ENCODE data around the gene APLNR. TPM values are rescaled to one million over a fixed set of nuclear protein-coding genes. Genes with fewer than 3 reads are reported as not detected.
A peak's percentile ranks its signal among the peaks of the same experiment; 100 is the strongest.

Gene APLNR
- total RNA-seq, 2 donors from 2014 or later = 3.7 to 4.2 TPM

GRCh38 chr11:57203359-57203758 lies 33.7 kb downstream of the APLNR start:
- DNase-seq = no peak
- 55 to 76% methylated on average over 3 of the region's 3 CpGs for WGBS, 2 experiments (ENCODE audit: insufficient coverage in 1 of 2, insufficient read length in 1 of 2)
- Histone ChIP-seq H3K9ac (ENCODE audit: extremely low read depth, low read length, poor library complexity, severe bottlenecking) (no peak overlapping the region), H3K27ac (ENCODE audit: low read depth, low read length) (peak overlapping the region; percentile 25), H3K4me1 (ENCODE audit: control insufficient read depth, insufficient read depth, low read length) (peaks cover 5% of the 10 kb centered on the region), H3K9me3 (ENCODE audit: control insufficient read depth, low read length) (no peaks in the 10 kb centered on the region), H3K4me3 (ENCODE audit: low read length) (no peak overlapping the region), H3K27me3 (ENCODE audit: control insufficient read depth, insufficient read depth, low read length, poor library complexity, severe bottlenecking) (no peaks in the 10 kb centered on the region), H3K36me3 (ENCODE audit: control insufficient read depth, insufficient read depth, low read length) (no peaks in the 10 kb centered on the region)
- peaks cover 11% of the 10 kb centered on the region for H3K4me1 Mint-ChIP-seq
- TF ChIP-seq CTCF (conservative IDR thresholded peaks at IDR 0.05) = no peak
- no peaks in the 10 kb centered on the region for H3K27me3 Mint-ChIP-seq (ENCODE audit: insufficient read depth)
- H3K4me3 Mint-ChIP-seq = no peak overlapping the region
- no peak overlapping the region for H3K27ac Mint-ChIP-seq
- H3K9me3 Mint-ChIP-seq = no peaks in the 10 kb centered on the region
- H3K36me3 Mint-ChIP-seq (ENCODE audit: low read depth) = no peaks in the 10 kb centered on the region

GRCh38 chr11:57202281-57202680 lies 34.8 kb downstream of the APLNR start:
- H3K4me1 Mint-ChIP-seq = peaks cover 11% of the 10 kb centered on the region
- Histone ChIP-seq H3K36me3 (ENCODE audit: control insufficient read depth, insufficient read depth, low read length) (no peaks in the 10 kb centered on the region), H3K9ac (ENCODE audit: extremely low read depth, low read length, poor library complexity, severe bottlenecking) (no peak overlapping the region), H3K27ac (ENCODE audit: low read depth, low read length) (no peak overlapping the region), H3K4me1 (ENCODE audit: control insufficient read depth, insufficient read depth, low read length) (peaks cover 5% of the 10 kb centered on the region), H3K9me3 (ENCODE audit: control insufficient read depth, low read length) (no peaks in the 10 kb centered on the region), H3K27me3 (ENCODE audit: control insufficient read depth, insufficient read depth, low read length, poor library complexity, severe bottlenecking) (no peaks in the 10 kb centered on the region), H3K4me3 (ENCODE audit: low read length) (no peak overlapping the region)
- TF ChIP-seq CTCF (conservative IDR thresholded peaks at IDR 0.05) = no peak
- H3K36me3 Mint-ChIP-seq (ENCODE audit: low read depth) = no peaks in the 10 kb centered on the region
- no peak overlapping the region for H3K27ac Mint-ChIP-seq
- 89 to 93% methylated on average over 3 to 10 of the region's 10 CpGs for WGBS, 2 experiments (ENCODE audit: insufficient coverage in 1 of 2, insufficient read length in 1 of 2)
- H3K9me3 Mint-ChIP-seq = no peaks in the 10 kb centered on the region
- no peak overlapping the region for H3K4me3 Mint-ChIP-seq
- H3K27me3 Mint-ChIP-seq (ENCODE audit: insufficient read depth) = no peaks in the 10 kb centered on the region
- no peak for DNase-seq

- no peaks in the 10 kb centered on the region for H3K36me3 Mint-ChIP-seq (ENCODE audit: low read depth)
These were observed 36.1 kb downstream of the APLNR start for GRCh38 chr11:57200917-57201316.

More at GRCh38 chr11:57200917-57201316, 36.1 kb downstream of the APLNR start:
- Mint-ChIP-seq H3K27me3 (ENCODE audit: insufficient read depth) (no peaks in the 10 kb centered on the region), H3K4me3 (no peak overlapping the region), H3K4me1 (peaks cover 15% of the 10 kb centered on the region), H3K9me3 (no peaks in the 10 kb centered on the region), H3K27ac (no peak overlapping the region)
- no peak for TF ChIP-seq CTCF (conservative IDR thresholded peaks at IDR 0.05)
- WGBS, 2 experiments (ENCODE audit: insufficient coverage in 1 of 2, insufficient read length in 1 of 2) = 91 to 93% methylated on average over 7 of the region's 7 CpGs
- Histone ChIP-seq H3K36me3 (ENCODE audit: control insufficient read depth, insufficient read depth, low read length) (no peaks in the 10 kb centered on the region), H3K4me3 (ENCODE audit: low read length) (no peak overlapping the region), H3K4me1 (ENCODE audit: control insufficient read depth, insufficient read depth, low read length) (peaks cover 5% of the 10 kb centered on the region), H3K27me3 (ENCODE audit: control insufficient read depth, insufficient read depth, low read length, poor library complexity, severe bottlenecking) (no peaks in the 10 kb centered on the region), H3K9me3 (ENCODE audit: control insufficient read depth, low read length) (no peaks in the 10 kb centered on the region), H3K9ac (ENCODE audit: extremely low read depth, low read length, poor library complexity, severe bottlenecking) (no peak overlapping the region), H3K27ac (ENCODE audit: low read depth, low read length) (no peak overlapping the region)
- DNase-seq = no peak

Data from endodermal cell (in vitro differentiated cells).